OCI-LY3 (cell line): ENCODE measurements around the gene GPR162.
A peak's percentile ranks its signal among the peaks of the same experiment; 100 is the strongest.

ENCODE experiments used
- H2AFZ ChIP-seq: fragments of 200-600, 300-600 bp; shearing (Covaris generic); 2 replicates; pipeline ENCODE4 v1.6.0; 2014; ENCODE audit warnings: antibody characterized with exemption, low read depth, low read length
- H3K27ac ChIP-seq: fragments of 200-600, 300-600 bp; sonication (generic); 2 replicates; pipeline ENCODE4 v1.5.1; 2014; ENCODE audit warnings: mild to moderate bottlenecking, low read length, moderate library complexity, mixed read lengths
- H3K27me3 ChIP-seq: fragments of 200-600, 300-600 bp; sonication (generic); 2 replicates; pipeline ENCODE4 v1.6.1; 2014; ENCODE audit warnings: low read depth, low read length, mixed read lengths
- H3K36me3 ChIP-seq: fragments of 200-600, 300-600 bp; sonication (generic); replicated peaks from 2 replicates; pipeline ENCODE3; 2014; ENCODE audit warnings: low read depth, low read length, mixed read lengths
- H3K4me1 ChIP-seq: fragments of 300-600, 200-600 bp; sonication (generic); 2 replicates; pipeline ENCODE4 v1.6.1; 2014; ENCODE audit warnings: low read length, mixed read lengths
- H3K4me2 ChIP-seq: fragments of 200-600, 300-600 bp; sonication (generic); 2 replicates; pipeline ENCODE4 v1.6.1; 2014; ENCODE audit warnings: low read length, mixed read lengths
- H3K4me3 ChIP-seq: fragments of 300-600, 200-600 bp; sonication (generic); 2 replicates; pipeline ENCODE4 v1.5.1; 2014; ENCODE audit warnings: antibody characterized with exemption, mild to moderate bottlenecking, low read length, moderate library complexity
- H3K79me2 ChIP-seq: fragments of 300-600, 200-600 bp; shearing (Covaris generic); 2 replicates; pipeline ENCODE4 v1.6.1; 2014; ENCODE audit warnings: mild to moderate bottlenecking, low read length, mixed read lengths
- H3K9ac ChIP-seq: fragments of 300-600, 200-600 bp; shearing (Covaris generic); 2 replicates; pipeline ENCODE4 v1.6.0; 2014; ENCODE audit warnings: mild to moderate bottlenecking, low read length, moderate library complexity
- H3K9me3 ChIP-seq: fragments of 200-600, 300-600 bp; shearing (Covaris generic); 2 replicates; pipeline ENCODE4 v1.6.1; 2014; ENCODE audit warnings: low read length, mixed read lengths; ENCODE audit not compliant: insufficient read depth
- H4K20me1 ChIP-seq: fragments of 200-600, 300-600 bp; sonication (generic); 2 replicates; pipeline ENCODE4 v1.6.1; 2016; ENCODE audit warnings: low read length, mixed read lengths; ENCODE audit not compliant: insufficient read depth
- EZH2phosphoT487 ChIP-seq: fragments of 200-600 bp; shearing (Covaris generic); IDR thresholded peaks from 2 replicates; pipeline ENCODE4 v1.6.1; 2018; ENCODE audit warnings: antibody characterized with exemption, mixed run types, low read depth
- TF ChIP-seq, protein P1 (sequence below): fragments of 200-600, 300-600 bp; sonication (generic); IDR thresholded peaks from 2 replicates; pipeline ENCODE4 v1.5.1; 2014; ENCODE audit warnings: antibody characterized with exemption, low read length, low read depth

GPR162 gene

GRCh38 chr12:6840330-6840729 lies 18.7 kb downstream of the GPR162 start:
- peak overlapping the region; percentile 63 for H3K4me3 ChIP-seq
- peak overlapping the region; percentile 85 for H3K4me2 ChIP-seq
- H3K27ac ChIP-seq: peak overlapping the region; percentile 91

DNA sequence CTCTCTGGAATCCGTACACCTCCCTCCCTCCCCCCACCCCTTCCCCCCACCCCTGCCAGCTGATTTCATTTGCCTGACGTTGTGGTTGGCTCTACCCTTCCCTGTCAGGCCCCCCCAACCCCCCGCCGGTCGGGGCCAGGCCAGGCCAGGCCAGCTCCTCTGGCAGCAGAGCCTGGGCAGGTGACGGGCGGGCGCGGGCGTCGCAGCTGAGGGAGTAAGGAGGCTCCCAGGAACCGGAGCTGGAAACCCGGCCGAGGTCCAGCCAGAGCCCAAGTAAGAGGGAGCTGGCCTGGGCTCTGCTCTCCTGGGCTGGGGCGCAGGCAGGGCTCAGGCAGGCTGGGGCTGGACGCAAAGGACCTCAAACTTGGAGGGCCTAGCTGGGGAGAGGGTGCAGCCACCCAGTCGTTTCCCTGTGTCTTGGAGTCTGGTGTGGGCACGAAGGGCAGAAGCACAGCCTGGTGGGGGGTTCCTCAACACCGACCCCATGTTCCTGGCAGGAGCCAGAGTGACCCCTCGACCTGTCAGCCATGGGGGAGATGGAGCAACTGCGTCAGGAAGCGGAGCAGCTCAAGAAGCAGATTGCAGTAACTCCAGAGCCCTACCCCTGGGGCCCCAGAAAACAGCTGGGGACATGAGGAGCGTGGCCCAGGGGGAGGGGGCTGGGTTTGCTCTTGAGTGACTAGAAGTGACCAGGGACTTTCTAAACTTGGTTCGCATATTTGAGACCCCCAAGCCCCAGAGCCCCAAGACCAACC lies 19.3 kb downstream of the GPR162 start, which contains the start of gene GNB3:
GNB3 (plus strand) TSS at position 165 of the 755 bp plus-strand sequence; CDS start at position 528, 363 bp downstream.
- peak within 1 kb of the TSS; percentile 91 for H3K27ac ChIP-seq
- H3K9me3 ChIP-seq: no peaks in the 10 kb centered on the region
- H3K4me1 ChIP-seq: peaks cover 43% of the 10 kb centered on the region
- peak within 1 kb of the TSS; percentile 63 for H3K4me3 ChIP-seq
- peak within 1 kb of the TSS; percentile 85 for H3K4me2 ChIP-seq
- no peaks in the 10 kb centered on the region for H3K27me3 ChIP-seq
- TF ChIP-seq, protein P1, sequence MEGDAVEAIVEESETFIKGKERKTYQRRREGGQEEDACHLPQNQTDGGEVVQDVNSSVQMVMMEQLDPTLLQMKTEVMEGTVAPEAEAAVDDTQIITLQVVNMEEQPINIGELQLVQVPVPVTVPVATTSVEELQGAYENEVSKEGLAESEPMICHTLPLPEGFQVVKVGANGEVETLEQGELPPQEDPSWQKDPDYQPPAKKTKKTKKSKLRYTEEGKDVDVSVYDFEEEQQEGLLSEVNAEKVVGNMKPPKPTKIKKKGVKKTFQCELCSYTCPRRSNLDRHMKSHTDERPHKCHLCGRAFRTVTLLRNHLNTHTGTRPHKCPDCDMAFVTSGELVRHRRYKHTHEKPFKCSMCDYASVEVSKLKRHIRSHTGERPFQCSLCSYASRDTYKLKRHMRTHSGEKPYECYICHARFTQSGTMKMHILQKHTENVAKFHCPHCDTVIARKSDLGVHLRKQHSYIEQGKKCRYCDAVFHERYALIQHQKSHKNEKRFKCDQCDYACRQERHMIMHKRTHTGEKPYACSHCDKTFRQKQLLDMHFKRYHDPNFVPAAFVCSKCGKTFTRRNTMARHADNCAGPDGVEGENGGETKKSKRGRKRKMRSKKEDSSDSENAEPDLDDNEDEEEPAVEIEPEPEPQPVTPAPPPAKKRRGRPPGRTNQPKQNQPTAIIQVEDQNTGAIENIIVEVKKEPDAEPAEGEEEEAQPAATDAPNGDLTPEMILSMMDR: no peak
- TF ChIP-seq EZH2phosphoT487: no peak
- H4K20me1 ChIP-seq: no peaks in the 10 kb centered on the region
- peaks cover 13% of the 10 kb centered on the region for H3K36me3 ChIP-seq
- no peak within 1 kb of the TSS for H2AFZ ChIP-seq
- H3K9ac ChIP-seq: peak within 1 kb of the TSS; percentile 70
- no peaks in the 10 kb centered on the region for H3K79me2 ChIP-seq

More at GRCh38 chr12:6840330-6840729, 18.7 kb downstream of the GPR162 start:
- H3K9ac ChIP-seq: peak overlapping the region; percentile 70
- no peaks in the 10 kb centered on the region for H3K79me2 ChIP-seq
- H3K36me3 ChIP-seq: peaks cover 11% of the 10 kb centered on the region
- TF ChIP-seq, protein P1: no peak
- TF ChIP-seq EZH2phosphoT487: no peak
- no peaks in the 10 kb centered on the region for H3K9me3 ChIP-seq
- no peaks in the 10 kb centered on the region for H3K27me3 ChIP-seq
- no peaks in the 10 kb centered on the region for H4K20me1 ChIP-seq
- peaks cover 45% of the 10 kb centered on the region for H3K4me1 ChIP-seq
- H2AFZ ChIP-seq: no peak overlapping the region

DNA sequence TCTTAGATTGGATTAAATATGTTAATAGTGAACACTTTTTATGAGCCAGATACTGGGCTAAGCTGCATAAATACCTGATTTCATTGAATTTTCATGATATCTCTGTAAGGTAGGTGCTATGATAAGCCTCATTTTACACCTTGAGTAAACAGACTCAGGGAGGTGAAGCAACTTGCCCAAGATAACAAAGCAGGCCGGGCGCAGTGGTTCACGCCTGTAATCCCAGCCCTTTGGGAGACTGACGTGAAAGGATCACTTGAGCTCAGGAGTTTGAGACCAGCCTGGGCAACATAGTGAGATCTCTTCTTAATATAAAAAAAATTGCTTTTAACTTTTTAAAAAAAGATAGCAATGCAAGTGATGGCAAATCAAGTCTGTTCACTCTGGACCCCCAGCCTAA lies 20.5 kb downstream of the GPR162 start:
- Histone ChIP-seq H3K79me2 (no peaks in the 10 kb centered on the region), H3K4me1 (peaks cover 40% of the 10 kb centered on the region), H3K4me3 (no peak overlapping the region), H2AFZ (no peak overlapping the region), H3K36me3 (peaks cover 21% of the 10 kb centered on the region), H3K9ac (no peak overlapping the region), H3K27ac (no peak overlapping the region), H3K9me3 (no peaks in the 10 kb centered on the region), H4K20me1 (no peaks in the 10 kb centered on the region), H3K27me3 (no peaks in the 10 kb centered on the region), H3K4me2 (no peak overlapping the region)
- TF ChIP-seq, protein P1: no peak
- TF ChIP-seq EZH2phosphoT487: no peak

DNA sequence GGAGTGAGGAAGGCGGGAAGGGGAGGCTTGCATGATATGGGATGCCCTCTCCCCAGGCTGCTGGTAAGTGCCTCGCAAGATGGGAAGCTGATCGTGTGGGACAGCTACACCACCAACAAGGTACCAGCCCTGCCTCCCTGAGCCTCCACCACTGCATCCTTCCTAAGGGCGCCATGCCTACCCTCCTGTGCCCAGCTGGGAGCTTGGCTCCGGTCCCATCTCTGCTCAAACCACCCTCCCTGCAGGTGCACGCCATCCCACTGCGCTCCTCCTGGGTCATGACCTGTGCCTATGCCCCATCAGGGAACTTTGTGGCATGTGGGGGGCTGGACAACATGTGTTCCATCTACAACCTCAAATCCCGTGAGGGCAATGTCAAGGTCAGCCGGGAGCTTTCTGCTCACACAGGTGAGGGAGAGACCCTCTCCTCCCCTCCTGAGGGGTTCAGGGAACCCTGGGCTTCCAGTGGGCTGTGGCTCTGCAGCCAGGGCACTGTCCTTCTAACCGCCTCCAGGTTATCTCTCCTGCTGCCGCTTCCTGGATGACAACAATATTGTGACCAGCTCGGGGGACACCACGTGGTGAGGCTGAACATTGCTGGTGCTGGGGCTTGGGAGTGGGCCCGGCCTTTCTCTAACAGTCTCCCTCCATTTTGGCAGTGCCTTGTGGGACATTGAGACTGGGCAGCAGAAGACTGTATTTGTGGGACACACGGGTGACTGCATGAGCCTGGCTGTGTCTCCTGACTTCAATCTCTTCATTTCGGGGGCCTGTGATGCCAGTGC lies 21.7 kb downstream of the GPR162 start:
- H2AFZ ChIP-seq: no peak overlapping the region
- no peaks in the 10 kb centered on the region for H3K9me3 ChIP-seq
- no peak overlapping the region for H3K27ac ChIP-seq
- H3K79me2 ChIP-seq: no peaks in the 10 kb centered on the region
- H3K9ac ChIP-seq: no peak overlapping the region
- peaks cover 38% of the 10 kb centered on the region for H3K4me1 ChIP-seq
- H3K4me2 ChIP-seq: no peak overlapping the region
- H3K4me3 ChIP-seq: no peak overlapping the region
- H4K20me1 ChIP-seq: no peaks in the 10 kb centered on the region
- no peaks in the 10 kb centered on the region for H3K27me3 ChIP-seq
- H3K36me3 ChIP-seq: peaks cover 29% of the 10 kb centered on the region
- TF ChIP-seq, protein P1: peak; percentile 18
- no peak for TF ChIP-seq EZH2phosphoT487
